Suprapubic skin (tissue), 4 donors: Measurements from ENCODE around the gene TGM1.

ENCODE experiments used
- EP300 ChIP-seq: sonication (generic); formaldehyde crosslinking; IDR thresholded peaks from one replicate; pipeline ENCODE4 v1.6.1; 2017; ENCODE audit warnings: antibody characterized with exemption
- POLR2A ChIP-seq, 2 donors: fragments of 450-650 bp; IDR thresholded peaks; one replicate each; pipeline ENCODE4 v1.6.1; 2017; ENCODE audit warnings: antibody characterized with exemption in 2 of 2, mild to moderate bottlenecking in 2 of 2, moderate library complexity in 2 of 2
- POLR2AphosphoS5 ChIP-seq, 3 donors: sonication (generic); formaldehyde crosslinking; IDR thresholded peaks; one replicate each; pipeline ENCODE4 v1.6.1; 2017; ENCODE audit warnings: antibody characterized with exemption in 3 of 3
- TF ChIP-seq, protein P1 (sequence below), 2 donors: fragments of 200-600 bp in 1 of 2; fragments of 450-650 bp in 1 of 2; sonication (generic) in 1 of 2; IDR thresholded peaks; one replicate each; pipeline ENCODE4 v1.5.1; 2016 to 2019; ENCODE audit warnings: antibody characterized with exemption in 2 of 2, mild to moderate bottlenecking in 1 of 2, moderate library complexity in 1 of 2

DNA sequence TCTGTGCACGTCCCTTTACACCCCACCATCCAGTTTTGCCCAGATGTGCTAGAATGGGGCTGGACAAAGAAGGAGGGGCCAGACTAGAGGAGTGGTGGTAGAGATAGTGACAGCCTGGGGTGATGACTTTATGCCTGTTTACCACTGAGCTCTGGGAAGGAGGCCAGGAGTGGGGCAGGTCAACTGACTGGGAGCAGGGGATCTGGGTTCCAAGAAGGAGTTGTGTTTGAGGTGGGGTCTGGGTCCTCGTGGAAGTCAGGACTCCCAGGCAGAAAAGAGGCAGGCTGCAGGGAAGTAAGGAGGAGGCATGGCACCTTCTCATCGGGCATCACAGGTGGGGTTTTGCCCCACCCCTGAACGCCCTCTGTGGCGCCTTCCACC is 47.3 kb upstream of the TGM1 start:
- TF ChIP-seq, protein P1, sequence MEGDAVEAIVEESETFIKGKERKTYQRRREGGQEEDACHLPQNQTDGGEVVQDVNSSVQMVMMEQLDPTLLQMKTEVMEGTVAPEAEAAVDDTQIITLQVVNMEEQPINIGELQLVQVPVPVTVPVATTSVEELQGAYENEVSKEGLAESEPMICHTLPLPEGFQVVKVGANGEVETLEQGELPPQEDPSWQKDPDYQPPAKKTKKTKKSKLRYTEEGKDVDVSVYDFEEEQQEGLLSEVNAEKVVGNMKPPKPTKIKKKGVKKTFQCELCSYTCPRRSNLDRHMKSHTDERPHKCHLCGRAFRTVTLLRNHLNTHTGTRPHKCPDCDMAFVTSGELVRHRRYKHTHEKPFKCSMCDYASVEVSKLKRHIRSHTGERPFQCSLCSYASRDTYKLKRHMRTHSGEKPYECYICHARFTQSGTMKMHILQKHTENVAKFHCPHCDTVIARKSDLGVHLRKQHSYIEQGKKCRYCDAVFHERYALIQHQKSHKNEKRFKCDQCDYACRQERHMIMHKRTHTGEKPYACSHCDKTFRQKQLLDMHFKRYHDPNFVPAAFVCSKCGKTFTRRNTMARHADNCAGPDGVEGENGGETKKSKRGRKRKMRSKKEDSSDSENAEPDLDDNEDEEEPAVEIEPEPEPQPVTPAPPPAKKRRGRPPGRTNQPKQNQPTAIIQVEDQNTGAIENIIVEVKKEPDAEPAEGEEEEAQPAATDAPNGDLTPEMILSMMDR (IDR thresholded peaks at IDR 0.05), result no peak
- TF ChIP-seq POLR2A (IDR thresholded peaks at IDR 0.05) (no peak), POLR2AphosphoS5 (IDR thresholded peaks at IDR 0.05) (no peak), EP300 (no peak)
